Inflammatory macrophage treated with lipopolysaccharide for 1 hour (primary cell): Measurements from ENCODE around the gene DUS1L.

Source experiments
- DNase-seq, 2 donors: peaks; one replicate each; pipeline ENCODE4 v3.0.0-alpha.2; 2020 to 2022

Gene DUS1L

DNA sequence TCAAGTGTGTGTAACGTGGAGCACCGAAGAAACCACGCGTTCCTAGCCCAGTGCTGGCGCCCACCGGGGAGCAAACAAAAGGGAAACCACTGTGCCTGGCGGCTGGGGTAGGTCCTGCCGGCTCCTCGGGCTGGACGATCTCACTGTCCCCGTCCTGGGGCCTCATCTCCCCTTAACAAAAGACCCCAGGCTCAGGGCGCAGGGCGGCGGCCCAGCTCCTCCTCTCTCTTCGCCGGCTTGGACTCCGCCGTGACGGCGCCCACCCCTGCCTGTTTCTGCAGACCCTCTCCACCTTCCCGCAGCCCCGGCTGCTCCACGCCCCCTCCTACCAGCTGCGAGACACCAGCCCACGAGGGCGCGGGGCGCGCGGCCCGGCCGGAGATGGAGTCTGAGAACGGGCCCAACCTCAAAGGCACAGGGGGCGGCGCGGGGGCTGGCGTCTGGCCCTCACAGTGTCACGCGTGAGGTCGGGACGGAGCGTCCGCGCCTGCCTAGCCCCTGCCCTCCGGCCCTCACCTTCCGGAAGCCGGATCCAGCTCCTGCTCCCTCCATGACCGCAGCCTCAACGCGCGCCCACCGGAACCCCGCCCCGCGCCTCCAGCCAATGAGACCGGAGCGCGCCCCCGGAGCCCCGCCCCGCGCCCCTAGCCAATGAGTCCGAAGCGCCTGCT lies 43.2 kb downstream of the DUS1L start, which contains the start of gene CENPX:
TSS of gene CENPX (minus strand) at position 569 of the 671 bp plus-strand sequence. CDS start at position 552, 17 bp downstream.
- DNase-seq: no peak

DNA sequence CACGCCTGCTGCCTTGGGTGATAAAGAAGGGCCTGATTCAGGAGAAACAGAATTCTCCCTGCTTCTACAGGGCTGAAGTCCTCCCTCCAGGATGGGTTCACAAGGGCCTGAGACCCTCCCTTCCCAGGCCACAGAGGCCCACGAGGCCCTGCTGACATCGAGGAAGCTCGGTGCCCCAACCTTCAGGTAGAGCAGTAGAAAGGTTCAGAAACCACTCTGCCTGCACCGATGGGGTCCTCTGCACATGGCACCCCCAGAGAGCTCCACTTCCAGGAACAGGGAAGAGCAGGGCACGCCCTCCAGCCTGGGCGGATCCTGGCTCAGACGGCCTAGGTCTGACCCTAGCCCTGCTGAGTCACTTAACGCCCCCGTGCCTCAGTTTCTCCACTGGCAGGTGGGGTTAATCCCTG lies 43.7 kb downstream of the DUS1L start:
- no peak for DNase-seq

DNA sequence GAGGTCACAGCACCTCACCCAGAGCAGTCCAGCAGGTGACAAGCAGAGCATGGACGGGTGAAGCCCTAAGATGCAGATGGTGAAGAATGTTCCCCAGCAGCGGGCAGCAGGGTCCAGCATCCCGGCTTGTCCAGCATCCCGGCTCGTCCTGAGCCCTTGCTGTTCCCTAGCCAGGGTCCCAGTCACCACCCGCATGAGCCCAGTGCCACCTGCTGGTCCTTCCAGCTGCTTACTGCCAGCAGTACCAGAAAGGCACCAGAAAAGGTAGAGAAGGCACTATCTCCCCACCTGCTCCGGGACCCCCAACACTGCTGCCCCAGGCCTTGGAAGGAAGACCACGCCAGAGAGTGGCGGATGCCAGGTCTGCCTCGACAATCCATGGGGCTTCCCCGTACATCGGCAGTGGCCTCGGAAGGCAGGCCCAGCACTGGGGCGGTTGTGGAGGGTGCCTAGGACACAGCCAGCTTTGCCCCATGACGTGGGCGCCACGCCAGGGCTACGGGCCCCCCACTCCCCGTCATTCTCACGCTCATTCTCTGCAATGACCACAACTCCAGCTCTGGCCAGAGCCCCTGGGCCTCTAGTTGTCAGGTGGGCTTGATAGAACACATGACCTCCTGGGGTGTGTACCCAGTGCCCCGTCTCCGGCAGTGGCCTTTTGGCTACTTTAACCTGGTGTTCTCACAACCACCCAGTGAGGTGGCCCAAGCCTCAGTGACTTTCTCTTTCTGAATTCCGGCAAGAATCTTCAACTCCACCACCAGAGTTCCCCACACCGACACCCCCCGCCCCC lies 44.3 kb downstream of the DUS1L start:
- peak; percentile 42 to 59 for DNase-seq

DNA sequence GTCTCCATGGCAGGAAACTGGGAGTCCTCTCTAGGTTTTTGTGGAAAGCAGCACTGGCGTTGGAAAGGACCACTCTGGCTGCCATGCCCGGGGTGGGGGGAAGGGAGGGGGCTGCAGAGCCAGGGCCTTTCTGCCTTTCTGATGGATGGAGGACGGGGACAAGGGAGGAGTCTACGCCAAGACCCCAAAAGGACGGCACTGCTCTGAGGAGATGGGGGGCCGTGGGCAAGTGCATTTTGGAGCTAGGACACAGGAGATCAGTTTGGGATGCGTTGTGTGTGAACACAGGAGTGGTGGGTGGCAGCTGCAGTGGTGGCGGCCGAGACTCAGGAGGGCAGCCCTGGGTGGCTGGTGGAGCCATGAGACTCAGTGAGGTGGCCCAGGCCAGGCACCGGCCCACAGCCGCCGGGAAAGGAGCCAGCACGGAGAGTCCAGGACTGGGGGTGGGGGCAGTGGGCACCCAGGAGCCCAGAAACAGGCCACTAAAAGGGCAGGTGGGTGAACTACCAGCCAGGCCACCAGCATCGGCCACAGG lies 45.0 kb downstream of the DUS1L start:
- no peak for DNase-seq

DNA sequence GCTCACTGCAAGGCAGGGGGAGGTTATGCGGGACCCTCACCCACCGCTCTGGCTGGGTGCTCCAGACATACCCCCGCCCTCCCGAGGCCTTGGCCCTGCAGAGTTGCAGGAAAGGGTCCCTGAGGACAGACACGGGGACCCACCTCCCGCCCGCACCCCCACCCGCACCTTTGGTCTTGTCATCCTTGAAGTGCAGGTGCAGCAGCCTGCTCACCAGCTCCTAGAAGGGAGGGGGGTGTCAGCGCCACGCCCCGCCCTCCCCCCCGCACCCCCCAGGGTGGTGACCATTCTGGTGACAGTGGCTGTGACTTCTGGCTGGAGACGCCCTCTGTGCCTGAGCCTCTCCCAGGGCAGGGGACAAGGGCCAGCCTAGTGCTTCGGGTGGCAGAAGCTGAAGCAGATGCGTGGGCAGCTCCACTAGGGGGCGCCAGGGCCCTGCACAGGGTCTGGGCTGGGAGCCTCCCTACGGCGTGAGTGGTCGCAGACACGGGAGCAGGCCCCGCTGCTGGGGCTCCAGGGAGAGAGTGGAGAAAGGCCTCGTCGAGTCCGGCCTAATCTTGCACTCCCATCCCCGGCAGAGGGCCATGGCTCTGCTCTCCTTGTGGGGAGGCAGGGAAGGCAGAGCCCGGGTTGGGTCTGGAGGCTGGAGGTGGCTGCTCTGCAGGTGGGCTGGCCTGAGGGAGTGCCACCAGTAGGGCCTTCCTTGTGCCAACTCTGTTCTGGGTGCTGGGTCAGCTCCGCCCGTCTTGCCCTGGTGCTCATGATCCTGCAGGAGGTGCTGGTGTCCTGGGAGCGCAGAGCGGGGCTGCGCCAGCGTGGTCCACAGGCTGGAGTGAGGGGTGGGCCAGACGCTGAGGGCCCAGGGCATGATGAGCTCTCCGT lies 45.7 kb downstream of the DUS1L start:
- DNase-seq: peak; percentile 22 to 70

DNA sequence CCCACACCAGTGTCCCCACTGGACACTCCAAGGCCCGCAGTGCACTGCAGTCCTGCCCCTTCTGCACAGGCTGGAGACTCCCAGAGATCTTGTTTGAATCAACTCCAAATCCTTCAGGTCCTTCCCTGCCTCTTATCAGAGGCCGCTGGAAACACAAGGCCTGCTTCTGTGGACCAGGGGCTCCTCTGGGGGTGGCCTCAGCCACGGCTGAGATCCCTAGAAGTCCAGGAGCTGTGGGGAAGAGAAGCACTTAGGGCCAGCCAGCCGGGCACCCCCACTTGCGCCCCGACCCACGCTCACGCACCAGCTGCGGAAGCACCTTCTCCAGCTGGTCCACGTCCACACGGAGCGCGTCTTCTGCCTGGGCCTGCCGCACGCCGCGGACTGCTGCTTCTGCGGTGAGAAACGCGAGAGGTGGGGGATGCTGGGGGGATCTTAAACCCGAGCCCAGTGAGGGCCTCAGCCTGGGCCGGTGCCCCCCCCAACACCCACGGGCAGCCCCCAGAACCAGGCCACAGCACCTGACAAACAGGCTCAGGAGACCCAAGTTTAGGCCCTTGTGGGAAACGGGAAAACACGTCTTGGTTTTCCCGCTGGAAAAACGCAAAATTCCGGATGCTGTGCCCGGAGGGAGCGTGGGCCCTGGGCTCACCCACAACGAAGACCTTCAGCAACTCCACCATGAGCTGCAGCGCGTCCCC lies 46.5 kb downstream of the DUS1L start:
- no peak for DNase-seq

DNA sequence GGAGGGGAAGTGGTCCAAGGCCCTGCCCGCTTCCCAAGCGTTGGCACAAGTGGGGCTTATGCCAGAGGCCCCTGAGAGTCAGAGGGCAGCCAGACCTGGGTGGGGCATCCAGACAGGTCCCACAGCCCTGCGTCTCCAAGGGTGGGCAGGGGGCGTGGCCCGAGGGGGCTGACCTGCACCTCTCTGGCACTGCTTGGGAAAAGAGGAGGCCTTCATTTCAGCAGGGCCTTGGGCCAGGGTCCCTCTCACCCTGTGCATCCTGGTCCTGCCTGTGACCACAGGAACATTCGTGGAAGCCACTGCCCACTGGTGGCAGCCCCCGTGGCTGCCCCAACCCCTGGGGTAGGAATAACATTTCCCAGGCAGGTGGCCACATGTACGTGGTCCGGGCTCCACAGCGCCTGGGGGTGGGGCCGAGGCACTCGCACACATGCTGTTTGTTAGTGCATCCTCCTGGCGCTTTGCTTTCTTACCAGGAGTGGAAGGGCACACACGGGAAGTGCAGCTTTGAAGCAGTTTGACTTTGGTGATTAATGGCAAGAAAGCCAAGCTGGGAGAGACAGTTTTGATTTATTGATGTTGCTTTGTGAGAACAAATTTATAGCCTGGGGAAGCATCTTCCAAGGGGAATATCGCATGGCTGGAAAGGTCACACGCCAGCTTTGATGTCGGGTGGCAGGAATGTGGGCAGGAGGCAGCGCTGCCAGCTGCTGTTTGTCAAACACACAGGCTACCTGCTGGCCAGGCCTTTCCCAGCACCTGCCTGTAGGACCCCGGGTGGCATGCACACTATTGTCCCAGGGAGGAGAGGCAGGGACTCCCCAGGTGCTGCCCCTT lies 47.2 kb downstream of the DUS1L start:
- no peak for DNase-seq

DNA sequence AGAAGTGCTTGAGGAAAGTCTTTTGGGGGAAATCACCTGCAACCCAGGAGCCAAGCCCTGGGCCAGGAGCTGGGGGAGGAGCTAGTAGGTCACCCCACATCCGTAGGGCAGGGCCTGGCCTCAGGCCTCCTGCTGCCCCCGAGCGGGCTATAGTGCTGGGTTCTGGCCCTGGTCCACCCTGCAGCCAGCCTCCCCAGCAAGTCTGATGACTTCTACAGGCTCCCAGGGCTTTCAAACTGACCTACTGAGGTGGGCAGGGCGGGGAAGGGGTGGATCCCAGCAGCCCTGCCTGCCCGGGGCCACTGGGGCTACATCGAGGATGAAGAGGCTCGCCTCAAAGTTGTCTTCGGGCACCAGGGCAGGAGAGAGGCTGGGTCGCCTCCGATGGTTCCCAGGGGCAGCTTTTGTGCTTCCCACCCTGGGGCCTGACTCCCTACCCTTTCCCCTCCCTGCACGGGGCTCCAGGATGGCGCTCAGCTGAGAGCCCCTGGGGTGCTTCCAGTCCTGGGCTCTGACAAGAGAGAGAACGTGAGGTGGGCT lies 47.9 kb downstream of the DUS1L start:
- DNase-seq: no peak

DNA sequence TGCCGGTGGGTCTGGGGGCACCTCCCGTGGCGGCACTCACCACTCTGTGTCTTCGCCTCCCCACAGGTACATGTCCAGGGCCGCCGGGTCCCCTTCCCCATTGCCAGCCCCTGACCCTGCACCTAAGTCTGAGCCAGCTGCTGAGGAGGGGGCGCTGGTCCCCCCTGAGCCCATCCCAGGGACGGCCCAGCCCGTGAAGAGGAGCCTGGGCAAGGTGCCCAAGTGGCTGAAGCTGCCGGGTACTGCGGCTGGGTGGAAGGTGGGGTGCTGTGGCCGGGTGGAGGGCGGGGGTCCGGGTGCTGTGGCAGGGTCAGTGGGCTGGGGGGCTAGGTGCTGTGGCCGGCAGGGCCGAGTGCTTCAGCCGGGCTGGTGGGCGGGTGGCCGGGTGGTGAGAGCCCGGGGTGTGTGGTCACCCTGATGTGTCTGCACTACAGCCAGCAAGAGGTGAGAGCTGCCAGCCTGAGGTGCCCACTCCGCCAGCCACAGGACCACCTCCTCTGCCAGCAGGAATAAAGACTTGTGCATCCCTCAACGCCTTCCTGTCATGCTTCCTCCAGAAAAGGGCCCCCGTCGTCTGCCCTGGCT lies 48.6 kb downstream of the DUS1L start:
- no peak for DNase-seq

DNA sequence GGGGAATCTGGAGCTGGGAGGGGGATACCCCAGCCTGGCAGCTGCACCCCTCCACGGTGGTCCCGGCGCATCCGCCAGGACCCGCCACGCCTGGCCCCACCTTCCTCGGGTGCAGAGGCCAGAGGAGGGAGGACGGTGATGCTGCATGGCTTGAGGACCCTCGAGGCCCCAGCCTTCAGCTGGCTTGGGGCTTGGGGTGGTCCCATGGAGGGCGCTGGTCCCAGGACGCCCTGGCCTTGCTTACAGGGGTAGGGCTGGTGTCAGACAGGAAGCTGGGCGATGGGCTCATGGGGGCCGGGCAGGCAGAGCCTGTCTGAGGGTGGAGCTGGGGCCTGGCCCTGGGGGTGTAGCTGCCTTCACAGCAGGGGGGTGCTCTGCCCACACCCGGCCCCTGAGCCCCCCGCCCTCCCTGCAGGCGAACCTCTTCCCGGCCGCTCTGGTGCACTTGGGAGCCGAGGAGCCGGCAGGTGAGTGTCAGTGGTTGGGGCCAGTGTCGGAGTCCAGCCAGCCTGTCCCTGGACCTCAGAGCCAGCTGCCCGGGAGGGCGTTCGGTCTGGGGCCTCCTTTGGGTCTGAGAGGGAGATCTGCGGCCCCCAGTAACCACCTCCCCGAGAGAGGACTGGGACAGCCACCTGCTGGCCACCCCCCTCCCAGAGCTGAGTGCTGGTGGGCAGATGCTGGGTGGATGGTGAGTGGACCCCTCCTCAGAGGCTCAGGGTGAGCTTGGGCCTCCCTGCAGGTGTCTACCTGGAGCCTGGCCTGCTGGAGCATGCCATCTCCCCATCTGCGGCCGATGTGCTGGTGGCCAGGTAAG lies 49.3 kb downstream of the DUS1L start:
- DNase-seq: no peak

DNA sequence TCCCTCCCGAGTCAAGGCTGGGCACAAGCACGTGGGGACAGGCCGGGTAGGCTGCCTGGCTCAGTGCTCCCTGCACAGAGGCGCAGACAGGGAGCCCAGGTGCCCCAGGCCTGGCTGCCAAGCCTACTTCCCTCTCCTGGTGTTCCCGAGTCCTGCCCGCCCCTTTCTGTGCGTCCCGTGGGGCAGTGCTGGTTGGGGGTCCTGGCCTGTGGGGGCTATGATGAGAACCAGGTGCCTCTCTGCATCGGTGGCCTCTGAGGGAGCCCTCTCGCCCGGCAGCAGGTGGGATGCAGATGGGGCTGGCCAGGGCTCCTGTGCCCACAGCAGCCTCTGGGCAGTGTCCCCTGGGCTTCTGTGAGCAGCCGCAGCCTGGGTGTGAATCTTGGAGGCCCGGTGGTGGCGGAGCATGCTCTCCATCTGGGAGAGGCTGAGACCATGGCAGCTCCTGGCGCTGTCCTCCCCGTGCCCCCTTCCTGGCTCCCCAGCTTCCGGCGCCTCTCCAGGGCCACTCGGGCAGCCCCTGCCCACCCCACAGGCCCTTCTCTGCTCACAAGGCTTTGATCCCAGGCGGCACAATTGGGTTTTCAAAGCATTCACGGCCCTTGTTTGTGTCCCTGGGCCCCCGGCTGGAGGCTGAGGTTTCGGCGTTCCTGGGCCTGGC lies 50.2 kb downstream of the DUS1L start:
- no peak for DNase-seq

DNA sequence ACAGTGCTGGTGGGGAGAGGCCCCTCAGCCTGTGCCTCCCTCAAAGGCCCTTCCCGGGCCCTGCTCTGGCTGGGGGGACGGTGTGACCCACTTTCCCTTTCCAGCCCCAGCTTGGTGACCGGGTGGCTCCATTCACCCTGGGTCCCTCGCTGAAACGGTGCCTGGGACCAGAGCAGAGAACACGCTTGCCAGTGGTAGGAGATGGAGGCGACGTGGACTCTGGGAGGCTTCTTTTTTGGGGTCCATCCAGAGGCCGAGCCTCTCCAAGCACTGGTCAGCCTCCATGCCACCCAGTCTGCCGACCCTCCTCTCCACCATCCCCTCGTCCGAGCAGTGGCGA lies 50.7 kb downstream of the DUS1L start:
- DNase-seq: no peak

DNA sequence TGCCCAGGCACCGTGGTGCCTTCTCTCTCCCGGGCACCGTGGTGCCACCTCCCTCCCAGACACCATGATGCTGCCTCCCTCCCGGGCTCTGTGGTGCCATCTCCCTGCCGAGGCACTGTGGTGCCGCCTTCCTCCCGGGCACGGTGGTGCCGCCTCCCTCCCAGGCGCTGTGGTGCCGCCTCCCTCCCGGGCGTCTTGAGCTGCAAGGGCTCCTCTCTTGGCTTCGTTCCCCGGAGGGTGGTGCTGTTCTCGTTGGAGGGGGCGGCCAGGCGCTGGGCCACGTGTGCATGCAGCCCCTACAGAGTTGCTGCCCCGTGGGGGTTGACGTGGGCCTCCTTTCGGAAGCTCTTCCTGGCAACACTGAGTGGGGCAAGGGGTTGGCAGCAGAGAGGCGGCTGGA lies 51.2 kb downstream of the DUS1L start:
- DNase-seq: no peak

DNA sequence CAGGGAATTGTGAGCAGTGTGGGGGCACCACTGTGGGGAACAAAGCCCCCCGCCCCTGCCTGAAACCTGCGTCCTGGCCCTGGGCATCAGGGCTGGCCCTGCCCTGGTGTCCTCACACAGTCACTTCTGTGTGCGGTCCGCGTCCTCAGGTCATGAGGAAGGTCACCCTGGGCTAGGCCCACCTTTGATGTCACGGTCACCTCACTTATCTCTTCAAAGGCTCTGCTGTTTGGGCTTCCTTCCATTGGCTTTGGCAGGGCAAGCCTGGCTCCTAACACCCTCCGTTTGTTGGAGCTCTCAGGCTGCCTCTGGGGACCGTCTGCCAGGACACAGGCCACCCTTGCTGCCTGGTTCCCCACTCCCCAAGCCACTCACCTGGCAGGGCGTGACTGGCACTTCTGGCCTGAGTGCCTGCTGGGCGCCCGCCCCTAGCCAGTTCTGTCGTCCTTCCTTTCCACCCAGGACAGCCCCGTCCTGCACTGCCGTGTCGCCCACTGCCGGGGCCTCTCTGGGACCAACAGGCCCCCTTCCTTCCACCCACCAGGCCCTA lies 51.8 kb downstream of the DUS1L start:
- no peak for DNase-seq

DNA sequence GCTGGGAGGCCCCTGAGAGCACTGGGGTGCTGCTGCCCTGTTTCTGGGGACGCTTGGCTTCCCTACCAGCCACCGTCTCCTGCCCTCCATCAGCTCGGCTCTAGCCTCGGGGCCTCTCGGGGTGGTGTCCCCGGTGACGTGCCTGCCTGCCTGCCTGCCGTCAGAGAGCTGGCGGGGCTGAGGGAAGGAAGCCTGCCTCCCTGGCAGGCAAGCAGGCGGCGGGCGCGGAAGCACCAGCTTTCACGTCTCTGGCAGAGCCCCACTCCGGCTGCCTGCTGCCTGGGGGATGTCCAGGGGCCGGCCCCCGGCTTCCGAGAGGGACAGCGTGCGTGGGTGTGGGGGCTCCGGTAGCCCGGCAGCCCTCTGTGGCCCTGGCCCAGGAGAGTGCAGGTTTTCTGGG lies 52.3 kb downstream of the DUS1L start:
- DNase-seq: no peak

DNA sequence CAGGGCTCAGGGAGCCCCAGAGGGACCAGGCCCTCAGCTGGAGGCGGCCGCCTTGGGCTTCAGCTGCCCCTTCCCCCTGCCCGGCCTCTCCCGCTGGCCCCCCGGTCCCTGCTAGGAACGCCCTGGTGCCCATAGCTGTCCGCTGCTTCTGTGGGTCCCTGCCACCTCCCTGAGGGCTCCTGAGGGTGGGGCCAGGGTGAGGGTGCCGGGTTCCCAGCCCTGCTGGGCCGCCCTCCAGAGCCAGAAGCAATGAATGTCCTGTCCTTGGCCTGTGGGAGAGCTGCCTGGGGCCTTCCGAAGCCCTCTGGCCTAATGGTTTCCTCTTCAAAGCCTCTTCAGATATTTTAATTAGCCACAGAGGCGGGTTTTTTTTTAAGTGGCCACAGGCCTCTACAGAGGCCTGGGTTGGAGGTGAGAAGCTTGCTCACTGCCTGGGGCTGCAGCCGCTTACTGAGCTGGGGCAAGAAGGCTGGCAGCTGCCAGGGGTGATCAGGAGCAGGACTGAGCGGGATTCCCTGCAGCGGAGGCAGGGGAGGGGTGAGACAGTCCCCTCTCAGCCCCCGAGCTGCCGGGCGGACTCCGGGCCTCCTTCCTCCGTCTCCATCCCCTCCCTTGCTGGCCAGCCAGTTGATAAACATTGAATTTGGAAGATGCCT lies 52.8 kb downstream of the DUS1L start:
- DNase-seq: no peak

DNA sequence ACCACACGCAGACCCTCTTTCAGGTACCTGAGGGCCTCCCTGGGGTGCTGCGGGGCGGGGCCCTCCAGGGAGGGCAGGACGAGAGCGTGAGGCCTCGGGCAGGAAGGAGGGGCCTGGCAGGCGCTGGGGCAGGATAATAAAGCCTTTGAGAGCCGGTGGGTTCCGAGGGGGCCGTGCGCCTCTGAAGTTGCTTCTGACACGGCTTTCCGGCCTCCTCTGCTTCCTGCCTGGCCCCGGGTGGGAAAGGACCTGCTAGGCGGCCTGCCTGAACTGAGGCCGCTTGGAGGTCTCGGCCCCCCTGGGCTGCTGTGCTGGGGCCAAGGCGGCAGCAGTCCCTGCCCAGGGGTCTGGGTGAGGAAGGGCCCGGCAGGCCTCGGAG lies 53.4 kb downstream of the DUS1L start:
- no peak for DNase-seq

DNA sequence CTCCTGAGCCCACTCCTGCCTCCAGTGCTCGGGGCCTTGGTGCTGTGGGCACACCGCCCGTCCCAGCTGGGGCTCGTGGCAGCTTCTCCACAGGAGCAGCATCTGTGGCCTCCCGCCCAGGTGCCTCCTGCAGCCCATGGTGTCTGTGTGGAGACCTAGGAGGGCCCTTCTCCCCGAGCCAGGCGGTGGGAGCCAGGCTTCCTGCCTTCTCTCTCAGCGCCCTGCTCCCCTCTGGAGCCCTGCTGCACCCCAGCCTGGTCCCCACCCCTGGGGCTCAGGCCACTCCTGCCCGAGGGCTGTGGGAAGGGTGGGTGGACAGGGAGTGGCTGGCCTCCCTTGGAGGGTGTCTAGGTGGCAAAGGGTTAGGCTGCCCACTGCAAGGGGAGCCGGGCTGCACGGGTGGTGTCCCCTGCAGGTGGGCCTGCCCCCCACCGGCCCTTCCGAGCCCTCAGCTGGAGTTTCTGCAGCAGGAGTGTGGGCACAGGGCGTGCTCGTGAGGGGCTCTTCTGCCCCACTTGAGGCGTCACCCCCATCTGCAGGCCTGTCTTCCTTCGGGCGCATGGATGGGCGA lies 53.9 kb downstream of the DUS1L start:
- DNase-seq: no peak
